Gastrocnemius medialis (tissue), 4 donors: ENCODE data around the gene BRIP1.

Experiments used
- POLR2A ChIP-seq, 2 donors: fragments of 450-650 bp; IDR thresholded peaks; one replicate each; pipeline ENCODE4 v1.6.1; 2017; ENCODE audit warnings: antibody characterized with exemption in 2 of 2, mild to moderate bottlenecking in 2 of 2, moderate library complexity in 2 of 2
- TF ChIP-seq, protein P1 (sequence below), 5 experiments: fragments of 450-650 bp in 3 of 5; fragments of 200-600 bp in 2 of 5; sonication (generic) in 2 of 5; IDR thresholded peaks in 4 of 5; conservative IDR thresholded peaks in 1 of 5; 1 replicate in 4 of 5; 2 replicates in 1 of 5; pipeline ENCODE4 v1.5.1; 2016 to 2019; ENCODE audit warnings: antibody characterized with exemption in 5 of 5, mild to moderate bottlenecking in 3 of 5, moderate library complexity in 3 of 5

DNA sequence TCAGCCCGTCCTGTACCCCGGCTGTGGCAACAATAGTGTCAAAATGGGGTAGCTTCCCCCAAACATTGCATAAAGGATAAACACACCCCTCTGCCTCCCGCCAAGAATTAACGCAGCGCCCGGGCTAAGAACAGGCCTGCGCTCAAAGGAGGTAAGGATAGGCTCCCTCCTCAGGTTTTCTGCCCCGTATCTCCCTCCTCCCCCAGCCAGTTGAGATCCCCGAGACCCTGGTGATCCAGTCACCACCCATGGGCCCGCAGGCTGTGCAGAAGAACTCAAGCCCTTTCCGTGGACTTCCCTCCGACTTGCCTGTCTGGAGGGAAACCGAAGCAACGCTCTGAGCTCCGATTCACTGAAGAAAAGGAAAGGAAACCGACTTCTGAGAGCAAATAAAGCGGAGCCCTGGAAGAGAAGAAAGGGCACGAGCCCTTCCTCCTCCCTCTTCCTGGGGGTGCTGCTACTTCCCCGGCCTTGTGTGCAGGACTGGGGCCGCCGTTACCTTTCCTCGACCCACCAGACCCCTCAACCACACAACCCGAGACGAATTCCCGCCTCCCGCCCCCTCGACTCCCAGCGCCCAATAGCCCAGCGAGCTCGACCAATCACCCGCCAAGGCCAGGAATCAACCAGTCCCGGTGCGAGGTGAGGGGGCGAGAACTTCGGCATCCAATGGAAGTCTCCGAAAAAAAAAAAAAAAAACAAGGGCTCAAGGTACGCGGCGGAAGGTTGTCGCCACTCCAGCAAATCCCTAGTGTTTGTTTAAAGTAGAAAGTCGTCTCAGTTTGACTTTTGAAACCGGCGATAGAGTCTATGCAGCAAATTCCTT lies at the start of gene BRIP1:
- TF ChIP-seq, protein P1, sequence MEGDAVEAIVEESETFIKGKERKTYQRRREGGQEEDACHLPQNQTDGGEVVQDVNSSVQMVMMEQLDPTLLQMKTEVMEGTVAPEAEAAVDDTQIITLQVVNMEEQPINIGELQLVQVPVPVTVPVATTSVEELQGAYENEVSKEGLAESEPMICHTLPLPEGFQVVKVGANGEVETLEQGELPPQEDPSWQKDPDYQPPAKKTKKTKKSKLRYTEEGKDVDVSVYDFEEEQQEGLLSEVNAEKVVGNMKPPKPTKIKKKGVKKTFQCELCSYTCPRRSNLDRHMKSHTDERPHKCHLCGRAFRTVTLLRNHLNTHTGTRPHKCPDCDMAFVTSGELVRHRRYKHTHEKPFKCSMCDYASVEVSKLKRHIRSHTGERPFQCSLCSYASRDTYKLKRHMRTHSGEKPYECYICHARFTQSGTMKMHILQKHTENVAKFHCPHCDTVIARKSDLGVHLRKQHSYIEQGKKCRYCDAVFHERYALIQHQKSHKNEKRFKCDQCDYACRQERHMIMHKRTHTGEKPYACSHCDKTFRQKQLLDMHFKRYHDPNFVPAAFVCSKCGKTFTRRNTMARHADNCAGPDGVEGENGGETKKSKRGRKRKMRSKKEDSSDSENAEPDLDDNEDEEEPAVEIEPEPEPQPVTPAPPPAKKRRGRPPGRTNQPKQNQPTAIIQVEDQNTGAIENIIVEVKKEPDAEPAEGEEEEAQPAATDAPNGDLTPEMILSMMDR (IDR thresholded peaks at IDR 0.05 in 4 of 5, conservative IDR thresholded peaks at IDR 0.05 in 1 of 5): no peak
- TF ChIP-seq POLR2A (IDR thresholded peaks at IDR 0.05): no peak
